BJ (cell line): Measurements from ENCODE around the gene IKZF3. TPM values are rescaled to one million over a fixed set of nuclear protein-coding genes. Genes with fewer than 3 reads are reported as not detected.

Source experiments
- CTCF ChIA-PET: fragments of 350-600 bp; formaldehyde crosslinking; extraction: SDS; loops from one replicate; lab custom pipeline; 2021; ENCODE audit warnings: antibody characterized with exemption, inconsistent platforms; lab: Yijun Ruan, JAX
- POLR2A ChIA-PET: fragments of 300-600 bp; sonication (Branson Sonifier 250); formaldehyde crosslinking; extraction: SDS; loops from one replicate; lab custom pipeline; 2021; ENCODE audit warnings: antibody characterized with exemption; lab: Charles Lee
- DNase-seq: peaks from one replicate; pipeline ENCODE4 v3.0.0-alpha.2; 2011; ENCODE audit warnings: low read depth
- H3K27me3 ChIP-seq: 2 replicates; pipeline ENCODE4 v1.6.0; 2011; ENCODE audit warnings: low read length; ENCODE audit not compliant: control insufficient read depth, insufficient read depth
- H3K36me3 ChIP-seq: 2 replicates; pipeline ENCODE4 v1.5.1; 2011; ENCODE audit warnings: low read length; ENCODE audit not compliant: control insufficient read depth, insufficient read depth
- H3K4me3 ChIP-seq: 2 replicates; pipeline ENCODE4 v1.5.1; 2011; ENCODE audit warnings: low read depth, mild to moderate bottlenecking, control low read depth, low read length
- CTCF ChIP-seq: IDR thresholded peaks from 2 replicates; pipeline ENCODE4 v1.5.1; 2011; ENCODE audit warnings: low read depth, mild to moderate bottlenecking, control low read depth, inconsistent platforms, low read length, moderate library complexity; ENCODE audit not compliant: insufficient read depth
- polyA plus RNA-seq: library from polyadenylated mRNA; depleted of rRNA; stranded (reverse); fragments of >200 nt; gene quantifications from 2 replicates; pipeline ENCODE4 v1.2.3, GENCODE V29; 2011

The IKZF3 gene
- polyA plus RNA-seq, 1 experiment, result not detected

GRCh38 chr17:39826334-39826733 lies 37.8 kb downstream of the IKZF3 start:
- no peak for TF ChIP-seq CTCF
- H3K4me3 ChIP-seq, result no peak overlapping the region
- CTCF ChIA-PET, result no interaction called here
- H3K27me3 ChIP-seq, result peaks cover 3% of the 10 kb centered on the region; the same call in 1 of the 2 replicates
- POLR2A ChIA-PET, result no interaction called here
- H3K36me3 ChIP-seq, result no peaks in the 10 kb centered on the region
- no peak for DNase-seq

- no peaks in the 10 kb centered on the region for H3K36me3 ChIP-seq
- no peak for DNase-seq
- H3K27me3 ChIP-seq, result peaks cover 3% of the 10 kb centered on the region; the same call in 1 of the 2 replicates
- CTCF ChIA-PET, result no interaction called here
- POLR2A ChIA-PET, result no interaction called here
- TF ChIP-seq CTCF, result no peak
- no peak overlapping the region for H3K4me3 ChIP-seq
Measured at GRCh38 chr17:39823407-39824054, 40.6 kb downstream of the IKZF3 start.

- no peak overlapping the region for H3K4me3 ChIP-seq
- H3K36me3 ChIP-seq, result no peaks in the 10 kb centered on the region
- POLR2A ChIA-PET, result no interaction called here
- CTCF ChIA-PET, result interaction anchor here (0.6 to 1.2 kb wide), 2 partner anchors 9 to 200 kb away, joined by 3 read pairs; no protein-coding TSS in a partner anchor
- no peak for DNase-seq
- no peaks in the 10 kb centered on the region for H3K27me3 ChIP-seq
- no peak for TF ChIP-seq CTCF
Measured at GRCh38 chr17:39822051-39822451, 42.1 kb downstream of the IKZF3 start.

GRCh38 chr17:39820987-39821386 lies 43.1 kb downstream of the IKZF3 start:
- no peak for TF ChIP-seq CTCF
- CTCF ChIA-PET, result interaction anchor here (1.0 to 1.2 kb wide), 3 partner anchors 26 to 199 kb away, joined by 3 read pairs; no protein-coding TSS in a partner anchor

GRCh38 chr17:39820541-39820940 lies 43.6 kb downstream of the IKZF3 start:
- ChIA-PET POLR2A (no interaction called here), CTCF (interaction anchor here (1.0 kb wide), 1 partner anchor 82 kb away, joined by 3 read pairs; no protein-coding TSS in a partner anchor)
- Histone ChIP-seq H3K4me3 (no peak overlapping the region), H3K36me3 (no peaks in the 10 kb centered on the region), H3K27me3 (no peaks in the 10 kb centered on the region; the same call in 1 of the 2 replicates)
- no peak for DNase-seq
- TF ChIP-seq CTCF, result no peak

More at GRCh38 chr17:39820987-39821386, 43.1 kb downstream of the IKZF3 start:
- DNase-seq, result no peak
- Histone ChIP-seq H3K4me3 (no peak overlapping the region), H3K36me3 (no peaks in the 10 kb centered on the region), H3K27me3 (no peaks in the 10 kb centered on the region; the same call in 1 of the 2 replicates)
- POLR2A ChIA-PET, result no interaction called here
